SH-SY5Y (cell line): Measurements from ENCODE around the gene WWOX.

Source experiments
- GATA2 ChIP-seq: IDR thresholded peaks from 2 replicates; pipeline ENCODE4 v1.6.1; 2011; ENCODE audit warnings: mild to moderate bottlenecking, low read depth, low read length
- GATA3 ChIP-seq: IDR thresholded peaks from 2 replicates; pipeline ENCODE4 v1.6.1; 2011; ENCODE audit warnings: low read depth, mild to moderate bottlenecking, low read length, moderate library complexity

WWOX gene

GRCh38 chr16:78996790-78997189 lies 897.3 kb downstream of the WWOX start:
- no peak for TF ChIP-seq GATA3
- no peak for TF ChIP-seq GATA2

GRCh38 chr16:78998879-78999278 lies 899.4 kb downstream of the WWOX start:
- TF ChIP-seq GATA3 = no peak
- no peak for TF ChIP-seq GATA2

GRCh38 chr16:79001156-79001967 lies 901.9 kb downstream of the WWOX start:
- TF ChIP-seq GATA3 (no peak), GATA2 (no peak)

- TF ChIP-seq GATA3 (no peak), GATA2 (no peak)
These were observed 903.7 kb downstream of the WWOX start for GRCh38 chr16:79003026-79003609.

GRCh38 chr16:79004309-79004708 lies 904.9 kb downstream of the WWOX start:
- TF ChIP-seq GATA3 (no peak), GATA2 (no peak)

- no peak for TF ChIP-seq GATA3
- no peak for TF ChIP-seq GATA2
These were observed 905.6 kb downstream of the WWOX start for GRCh38 chr16:79005096-79005495.

- TF ChIP-seq GATA3 = no peak
- no peak for TF ChIP-seq GATA2
These were observed 906.8 kb downstream of the WWOX start for GRCh38 chr16:79006206-79006605.

- TF ChIP-seq GATA3 (no peak), GATA2 (no peak)
These were observed 907.3 kb downstream of the WWOX start for GRCh38 chr16:79006765-79007164.

GRCh38 chr16:79007614-79008013 lies 908.2 kb downstream of the WWOX start:
- TF ChIP-seq GATA2 = no peak
- no peak for TF ChIP-seq GATA3

- TF ChIP-seq GATA2 (no peak), GATA3 (no peak)
These were observed 908.8 kb downstream of the WWOX start for GRCh38 chr16:79008036-79008868.

GRCh38 chr16:79008869-79009179 lies 909.4 kb downstream of the WWOX start:
- no peak for TF ChIP-seq GATA2
- no peak for TF ChIP-seq GATA3

- TF ChIP-seq GATA2 (no peak), GATA3 (no peak)
These were observed 910.4 kb downstream of the WWOX start for GRCh38 chr16:79009896-79010295.

GRCh38 chr16:79011282-79011681 lies 911.8 kb downstream of the WWOX start:
- no peak for TF ChIP-seq GATA3

- no peak for TF ChIP-seq GATA3
- TF ChIP-seq GATA2 = no peak
These were observed 913.4 kb downstream of the WWOX start for GRCh38 chr16:79012671-79013434.
